PC-3 (cell line): ENCODE results near the gene ZNF483. TPM values are rescaled to one million over a fixed set of nuclear protein-coding genes. Genes with fewer than 3 reads are reported as not detected.

Experiments used
- ATAC-seq: fragments of 200-7000 bp; cut with Tn5 transposase; 2 replicates; pipeline ENCODE4 v1.9.1; 2020; ENCODE audit warnings: mild to moderate bottlenecking, moderate library complexity
- BruUV-seq: library from RNA; stranded (reverse); fragments of 400-500 nt; replicated peaks from 2 replicates; lab custom pipeline; 2021; lab: Mats Ljungman, UMichigan
- CTCF ChIA-PET: fragments of 300-600 bp; sonication (Branson Sonifier 250); formaldehyde crosslinking; loops from one replicate; lab custom pipeline; 2022; ENCODE audit warnings: antibody characterized with exemption; lab: Charles Lee
- POLR2A ChIA-PET: fragments of 300-600 bp; sonication (Branson Sonifier 250); formaldehyde crosslinking; loops from one replicate; lab custom pipeline; 2022; ENCODE audit warnings: antibody characterized with exemption; ENCODE audit not compliant: unreplicated experiment; lab: Charles Lee
- DNase-seq: peaks from one replicate; pipeline ENCODE4 v3.0.0-alpha.2; 2015
- H2AFZ ChIP-seq: fragments of 300-600 bp; sonication (generic); 2 replicates; pipeline ENCODE4 v1.6.0; 2016; ENCODE audit warnings: antibody characterized with exemption, low read length
- H3F3A ChIP-seq: fragments of 300-600 bp; sonication (generic); one replicate; pipeline ENCODE4 v1.6.0; 2017; ENCODE audit warnings: antibody characterized with exemption, low read length, control low read depth, mild to moderate bottlenecking; ENCODE audit not compliant: unreplicated experiment
- H3K27ac ChIP-seq: fragments of 300-600 bp; sonication (generic); 2 replicates; pipeline ENCODE4 v1.5.1; 2016; ENCODE audit warnings: mild to moderate bottlenecking, low read length
- H3K27me3 ChIP-seq: fragments of 300-600 bp; sonication (generic); 2 replicates; pipeline ENCODE4 v1.6.1; 2016; ENCODE audit warnings: low read length, mixed read lengths
- H3K36me3 ChIP-seq: fragments of 300-600 bp; sonication (generic); 2 replicates; pipeline ENCODE4 v1.6.1; 2016; ENCODE audit warnings: low read depth, mixed run types, low read length, mixed read lengths
- H3K4me1 ChIP-seq: fragments of 300-600 bp; sonication (generic); 2 replicates; pipeline ENCODE4 v1.5.1; 2016; ENCODE audit warnings: low read length; ENCODE audit not compliant: insufficient read depth
- H3K4me2 ChIP-seq: fragments of 300-600 bp; sonication (generic); 2 replicates; pipeline ENCODE4 v1.6.0; 2016; ENCODE audit warnings: low read length
- H3K4me3 ChIP-seq: fragments of 300-600 bp; sonication (generic); 2 replicates; pipeline ENCODE4 v1.5.1; 2016; ENCODE audit warnings: mild to moderate bottlenecking, low read length, mixed read lengths
- H3K79me2 ChIP-seq: fragments of 300-600 bp; sonication (generic); 2 replicates; pipeline ENCODE4 v1.6.1; 2017; ENCODE audit warnings: low read length, mixed read lengths
- H3K9ac ChIP-seq: fragments of 300-600 bp; sonication (generic); 2 replicates; pipeline ENCODE4 v1.6.0; 2016; ENCODE audit warnings: mild to moderate bottlenecking, low read length
- H3K9me2 ChIP-seq: fragments of 300-600 bp; sonication (generic); replicated peaks from 2 replicates; pipeline ENCODE4 v1.6.1; 2016; ENCODE audit warnings: mixed run types, low read length, mixed read lengths
- H3K9me3 ChIP-seq: fragments of 300-600 bp; sonication (generic); 2 replicates; pipeline ENCODE4 v1.6.1; 2016; ENCODE audit warnings: low read length, mixed read lengths
- H4K20me1 ChIP-seq: fragments of 300-600 bp; sonication (generic); 2 replicates; pipeline ENCODE4 v1.6.1; 2016; ENCODE audit warnings: low read length, mixed read lengths
- EZH2 ChIP-seq: fragments of 300-600 bp; sonication (generic); IDR thresholded peaks from one replicate; pipeline ENCODE4 v1.6.1; 2017; ENCODE audit warnings: antibody characterized with exemption, mild to moderate bottlenecking, low read length; ENCODE audit not compliant: unreplicated experiment
- EZH2phosphoT487 ChIP-seq: fragments of 300-600 bp; sonication (generic); IDR thresholded peaks from 2 replicates; pipeline ENCODE4 v1.6.1; 2018; ENCODE audit warnings: mild to moderate bottlenecking, antibody characterized with exemption, low read length, borderline replicate concordance
- intact Hi-C: fragments of 100-400 bp; cut with micrococcal nuclease; formaldehyde crosslinking; loops from 2 replicates; pipeline ENCODE4 v1.9.0; 2023
- total RNA-seq: library from RNA; depleted of rRNA; stranded (reverse); fragments of >200 nt; gene quantifications from 2 replicates; pipeline ENCODE4 v1.2.3, GENCODE V29; 2014
- TF ChIP-seq, protein P1 (sequence below): fragments of 300-600 bp; sonication (generic); conservative IDR thresholded peaks from 2 replicates; pipeline ENCODE4 v1.5.1; 2017; ENCODE audit warnings: antibody characterized with exemption, low read depth, mild to moderate bottlenecking, low read length

ZNF483 gene
- total RNA-seq, 1 experiment from 2014 or later = 3.9 TPM

GRCh38 chr9:111601237-111602018, 76.4 kb downstream of the ZNF483 start:
- no peaks in the 10 kb centered on the region for H4K20me1 ChIP-seq
- peak overlapping the region; percentile 64 for H2AFZ ChIP-seq
- no peaks in the 10 kb centered on the region for H3K9me3 ChIP-seq
- H3K27me3 ChIP-seq = no peaks in the 10 kb centered on the region
- CTCF ChIA-PET = no interaction called here
- peaks cover 6% of the 10 kb centered on the region; the same call in 1 of the 2 replicates for H3K36me3 ChIP-seq
- no peak overlapping the region for H3K4me3 ChIP-seq
- POLR2A ChIA-PET = no interaction called here
- no TSS peak for BruUV-seq
- no peaks in the 10 kb centered on the region for H3F3A ChIP-seq
- intact Hi-C loops = no loop called here
- peaks cover 24% of the 10 kb centered on the region for H3K79me2 ChIP-seq
- peak overlapping the region; percentile 48 for H3K4me2 ChIP-seq
- no peak for TF ChIP-seq EZH2phosphoT487
- TF ChIP-seq, protein P1, sequence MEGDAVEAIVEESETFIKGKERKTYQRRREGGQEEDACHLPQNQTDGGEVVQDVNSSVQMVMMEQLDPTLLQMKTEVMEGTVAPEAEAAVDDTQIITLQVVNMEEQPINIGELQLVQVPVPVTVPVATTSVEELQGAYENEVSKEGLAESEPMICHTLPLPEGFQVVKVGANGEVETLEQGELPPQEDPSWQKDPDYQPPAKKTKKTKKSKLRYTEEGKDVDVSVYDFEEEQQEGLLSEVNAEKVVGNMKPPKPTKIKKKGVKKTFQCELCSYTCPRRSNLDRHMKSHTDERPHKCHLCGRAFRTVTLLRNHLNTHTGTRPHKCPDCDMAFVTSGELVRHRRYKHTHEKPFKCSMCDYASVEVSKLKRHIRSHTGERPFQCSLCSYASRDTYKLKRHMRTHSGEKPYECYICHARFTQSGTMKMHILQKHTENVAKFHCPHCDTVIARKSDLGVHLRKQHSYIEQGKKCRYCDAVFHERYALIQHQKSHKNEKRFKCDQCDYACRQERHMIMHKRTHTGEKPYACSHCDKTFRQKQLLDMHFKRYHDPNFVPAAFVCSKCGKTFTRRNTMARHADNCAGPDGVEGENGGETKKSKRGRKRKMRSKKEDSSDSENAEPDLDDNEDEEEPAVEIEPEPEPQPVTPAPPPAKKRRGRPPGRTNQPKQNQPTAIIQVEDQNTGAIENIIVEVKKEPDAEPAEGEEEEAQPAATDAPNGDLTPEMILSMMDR = no peak
- no peak for TF ChIP-seq EZH2
- H3K9ac ChIP-seq = no peak overlapping the region
- H3K9me2 ChIP-seq = no peaks in the 10 kb centered on the region
- DNase-seq = peak; percentile 64
- H3K27ac ChIP-seq = peak overlapping the region; percentile 36
- peaks cover 16% of the 10 kb centered on the region for H3K4me1 ChIP-seq
- ATAC-seq = 0 out of 2 replicates have a peak, but pooled peaks have one; percentile 12

- H3K4me1 ChIP-seq = peaks cover 11% of the 10 kb centered on the region
- H3K9me2 ChIP-seq = no peaks in the 10 kb centered on the region
These were observed 78.1 kb downstream of the ZNF483 start for GRCh38 chr9:111603041-111603440.

More at GRCh38 chr9:111603041-111603440, 78.1 kb downstream of the ZNF483 start:
- Histone ChIP-seq H3K27me3 (no peaks in the 10 kb centered on the region), H3K9me3 (no peaks in the 10 kb centered on the region), H2AFZ (no peak overlapping the region), H3K4me2 (no peak overlapping the region), H3K9ac (no peak overlapping the region), H3K79me2 (peaks cover 15% of the 10 kb centered on the region), H3F3A (no peaks in the 10 kb centered on the region), H3K27ac (no peak overlapping the region), H3K36me3 (no peaks in the 10 kb centered on the region), H4K20me1 (no peaks in the 10 kb centered on the region), H3K4me3 (no peak overlapping the region)
- no peak for DNase-seq
- BruUV-seq = no TSS peak
- ChIA-PET CTCF (no interaction called here), POLR2A (no interaction called here)
- TF ChIP-seq, protein P1 = no peak
- TF ChIP-seq EZH2phosphoT487 (no peak), EZH2 (no peak)
- no peak for ATAC-seq
- intact Hi-C loops = no loop called here
